ENCODE results near the gene RWDD3. TPM values are rescaled to one million over a fixed set of nuclear protein-coding genes. Genes with fewer than 3 reads are reported as not detected.

RWDD3 gene
- total RNA-seq, 2 experiments from 2014 or later: 14.3 to 14.5 TPM

DNA sequence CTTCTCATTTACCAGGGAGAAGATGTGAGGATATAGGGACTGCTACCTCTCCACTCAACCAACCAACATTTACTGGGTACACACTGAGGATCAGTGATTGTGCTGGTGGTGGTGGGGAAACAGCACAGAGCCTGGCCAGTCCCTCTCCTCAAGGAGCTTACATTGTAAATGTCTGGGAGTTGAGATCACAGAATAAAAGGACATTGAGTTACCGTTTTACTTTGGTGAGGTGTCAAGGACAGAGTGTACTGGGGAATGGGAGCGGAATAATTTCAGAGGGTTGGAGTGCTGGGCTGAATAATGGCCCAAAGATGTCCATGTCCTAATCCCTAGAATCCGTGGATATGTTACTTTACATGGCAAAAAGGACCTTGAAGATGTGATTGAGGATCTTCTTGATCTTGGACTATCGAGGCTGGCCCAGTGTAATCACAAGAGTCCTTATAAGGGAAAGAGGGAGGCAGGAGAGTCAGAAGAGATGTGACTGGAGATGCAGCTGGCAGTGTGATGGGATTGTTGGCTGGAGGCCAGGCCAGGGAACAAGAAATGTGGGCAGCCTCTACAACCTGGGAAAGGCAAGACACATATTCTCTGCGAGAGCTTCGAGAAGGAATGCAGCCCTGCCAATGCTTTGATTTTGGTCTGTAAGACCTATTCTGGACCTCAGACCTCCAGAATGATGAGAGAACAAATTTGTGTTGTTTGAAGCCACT, 26.6 kb upstream of the RWDD3 start:
- Mint-ChIP-seq H3K27me3 (peaks cover 3% of the 10 kb centered on the region), H3K4me1 (ENCODE audit: low read depth) (no peaks in the 10 kb centered on the region), H3K27ac (no peak overlapping the region), H3K36me3 (ENCODE audit: low read depth) (no peaks in the 10 kb centered on the region), H3K9me3 (peaks cover 2% of the 10 kb centered on the region), H3K4me3 (no peak overlapping the region)
- Histone ChIP-seq H3K9me3 (ENCODE audit: control insufficient read depth in 1 of 2, insufficient read depth in 1 of 2, low read length in 2 of 2) (no peaks in the 10 kb centered on the region), H3K36me3 (ENCODE audit: insufficient read depth, low read length) (no peaks in the 10 kb centered on the region), H3K27ac (ENCODE audit: low read depth in 1 of 2, low read length in 2 of 2) (no peak overlapping the region), H3K27me3 (ENCODE audit: control insufficient read depth in 1 of 2, insufficient read depth in 2 of 2, low read length in 2 of 2) (no peaks in the 10 kb centered on the region), H3K4me3 (ENCODE audit: low read length) (no peak overlapping the region), H3K4me1 (ENCODE audit: insufficient read depth, low read length) (no peaks in the 10 kb centered on the region)
- ATAC-seq (ENCODE audit: poor library complexity) (no peak), DNase-seq (no peak)
- TF ChIP-seq, protein P1, sequence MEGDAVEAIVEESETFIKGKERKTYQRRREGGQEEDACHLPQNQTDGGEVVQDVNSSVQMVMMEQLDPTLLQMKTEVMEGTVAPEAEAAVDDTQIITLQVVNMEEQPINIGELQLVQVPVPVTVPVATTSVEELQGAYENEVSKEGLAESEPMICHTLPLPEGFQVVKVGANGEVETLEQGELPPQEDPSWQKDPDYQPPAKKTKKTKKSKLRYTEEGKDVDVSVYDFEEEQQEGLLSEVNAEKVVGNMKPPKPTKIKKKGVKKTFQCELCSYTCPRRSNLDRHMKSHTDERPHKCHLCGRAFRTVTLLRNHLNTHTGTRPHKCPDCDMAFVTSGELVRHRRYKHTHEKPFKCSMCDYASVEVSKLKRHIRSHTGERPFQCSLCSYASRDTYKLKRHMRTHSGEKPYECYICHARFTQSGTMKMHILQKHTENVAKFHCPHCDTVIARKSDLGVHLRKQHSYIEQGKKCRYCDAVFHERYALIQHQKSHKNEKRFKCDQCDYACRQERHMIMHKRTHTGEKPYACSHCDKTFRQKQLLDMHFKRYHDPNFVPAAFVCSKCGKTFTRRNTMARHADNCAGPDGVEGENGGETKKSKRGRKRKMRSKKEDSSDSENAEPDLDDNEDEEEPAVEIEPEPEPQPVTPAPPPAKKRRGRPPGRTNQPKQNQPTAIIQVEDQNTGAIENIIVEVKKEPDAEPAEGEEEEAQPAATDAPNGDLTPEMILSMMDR (IDR thresholded peaks at IDR 0.05): no peak
- intact Hi-C loops (cut with DNase I, micrococcal nuclease): no loop called here
- ChIA-PET POLR2A (no interaction called here), CTCF (no interaction called here)

DNA sequence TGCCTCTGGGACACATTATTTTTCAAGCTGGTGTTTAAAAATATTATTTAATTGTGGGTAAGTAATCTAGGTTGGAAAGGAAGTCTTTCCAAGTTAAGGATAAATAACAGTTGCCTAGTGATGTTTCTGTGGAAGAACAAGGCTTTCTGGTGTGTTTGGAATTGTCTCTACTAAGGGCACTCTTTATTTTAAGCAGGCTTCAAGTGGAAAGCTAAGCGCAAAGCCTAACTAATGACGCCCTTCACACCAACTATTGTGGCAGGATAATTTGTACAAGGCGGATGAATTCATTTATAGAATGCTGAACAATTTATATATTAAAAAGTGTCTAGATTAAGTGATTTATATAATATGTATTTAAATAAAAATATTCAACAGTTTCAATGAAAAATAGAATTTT, 25.1 kb upstream of the RWDD3 start:
- peaks cover 3% of the 10 kb centered on the region for H3K27me3 Mint-ChIP-seq
- DNase-seq: no peak
- no peaks in the 10 kb centered on the region for H3K27me3 ChIP-seq (ENCODE audit: control insufficient read depth in 1 of 2, insufficient read depth in 2 of 2, low read length in 2 of 2)
- H3K4me1 Mint-ChIP-seq (ENCODE audit: low read depth): no peaks in the 10 kb centered on the region
- peaks cover 2% of the 10 kb centered on the region for H3K9me3 Mint-ChIP-seq
- H3K9me3 ChIP-seq (ENCODE audit: control insufficient read depth in 1 of 2, insufficient read depth in 1 of 2, low read length in 2 of 2): no peaks in the 10 kb centered on the region
- no peak overlapping the region for H3K4me3 Mint-ChIP-seq
- H3K4me3 ChIP-seq (ENCODE audit: low read length): no peak overlapping the region
- H3K4me1 ChIP-seq (ENCODE audit: insufficient read depth, low read length): no peaks in the 10 kb centered on the region
- intact Hi-C loops (cut with DNase I, micrococcal nuclease): no loop called here
- CTCF ChIA-PET: no interaction called here
- no peak overlapping the region for H3K27ac ChIP-seq (ENCODE audit: low read depth in 1 of 2, low read length in 2 of 2)
- POLR2A ChIA-PET: no interaction called here
- H3K36me3 ChIP-seq (ENCODE audit: insufficient read depth, low read length): no peaks in the 10 kb centered on the region
- TF ChIP-seq, protein P1 (IDR thresholded peaks at IDR 0.05): no peak
- H3K36me3 Mint-ChIP-seq (ENCODE audit: low read depth): no peaks in the 10 kb centered on the region
- H3K27ac Mint-ChIP-seq: no peak overlapping the region
- no peak for ATAC-seq (ENCODE audit: poor library complexity)

DNA sequence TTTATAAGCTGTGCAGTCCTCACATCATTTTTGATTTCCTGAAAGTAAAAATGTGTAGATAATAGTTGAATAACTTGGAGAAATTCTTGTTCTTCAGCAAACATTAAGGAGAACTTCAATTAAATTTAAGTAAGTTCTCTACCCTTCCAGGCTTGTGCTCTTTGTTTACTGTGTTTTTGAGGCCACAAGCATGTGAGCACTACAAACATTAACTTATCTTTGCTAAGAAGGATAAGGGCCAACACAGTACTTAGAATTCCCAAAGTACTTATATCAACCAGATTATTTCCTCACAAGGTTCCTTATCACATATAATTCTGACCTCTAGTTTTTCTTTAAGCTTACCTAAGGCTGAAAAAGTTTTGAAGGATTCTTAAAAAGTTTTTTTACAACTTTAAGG, 24.7 kb upstream of the RWDD3 start:
- ATAC-seq (ENCODE audit: poor library complexity): no peak
- Mint-ChIP-seq H3K27ac (no peak overlapping the region), H3K4me3 (no peak overlapping the region), H3K4me1 (ENCODE audit: low read depth) (no peaks in the 10 kb centered on the region), H3K9me3 (peaks cover 2% of the 10 kb centered on the region), H3K36me3 (ENCODE audit: low read depth) (no peaks in the 10 kb centered on the region), H3K27me3 (peaks cover 3% of the 10 kb centered on the region)
- H3K4me3 ChIP-seq (ENCODE audit: low read length): no peak overlapping the region
- no peak overlapping the region for H3K27ac ChIP-seq (ENCODE audit: low read depth in 1 of 2, low read length in 2 of 2)
- no peaks in the 10 kb centered on the region for H3K27me3 ChIP-seq (ENCODE audit: control insufficient read depth in 1 of 2, insufficient read depth in 2 of 2, low read length in 2 of 2)
- intact Hi-C loops (cut with DNase I, micrococcal nuclease): no loop called here
- no peaks in the 10 kb centered on the region for H3K4me1 ChIP-seq (ENCODE audit: insufficient read depth, low read length)
- H3K9me3 ChIP-seq (ENCODE audit: control insufficient read depth in 1 of 2, insufficient read depth in 1 of 2, low read length in 2 of 2): no peaks in the 10 kb centered on the region
- CTCF ChIA-PET: no interaction called here
- DNase-seq: no peak
- POLR2A ChIA-PET: no interaction called here
- no peaks in the 10 kb centered on the region for H3K36me3 ChIP-seq (ENCODE audit: insufficient read depth, low read length)
- TF ChIP-seq, protein P1 (IDR thresholded peaks at IDR 0.05): no peak
